Peyer's patch (tissue), 4 donors: ENCODE measurements around the gene SRGAP2C.
"Not testable (repeated sequence)": the region's sequence is repeated elsewhere in the genome, so short reads cannot be mapped to it uniquely, and the experiment has no call there.

Experiments used
- CTCF ChIP-seq, 6 experiments: fragments of 450-650 bp in 4 of 6; fragments of 200-600 bp in 2 of 6; sonication (generic) in 1 of 6; IDR thresholded peaks; one replicate each; pipeline ENCODE4 v1.5.1; 2017 to 2019; ENCODE audit warnings: antibody characterized with exemption in 6 of 6, mild to moderate bottlenecking in 3 of 6, moderate library complexity in 1 of 6
- POLR2A ChIP-seq, 2 donors: fragments of 450-650 bp; IDR thresholded peaks; one replicate each; pipeline ENCODE4 v1.5.1; 2017; ENCODE audit warnings: antibody characterized with exemption in 2 of 2, mild to moderate bottlenecking in 2 of 2, moderate library complexity in 2 of 2

- not testable (repeated sequence) for TF ChIP-seq CTCF, POLR2A (IDR thresholded peaks at IDR 0.05)
Observed at GRCh38 chr1:121216676-121217075, 31.9 kb downstream of the SRGAP2C start.
